ENCODE data around the gene LPO.

LPO gene

GRCh38 chr17:58291246-58291645 is 52.9 kb downstream of the LPO start:
- H3K4me1 Mint-ChIP-seq, result no peaks in the 10 kb centered on the region
- H3K27ac Mint-ChIP-seq, result no peak overlapping the region
- no peaks in the 10 kb centered on the region for H3K36me3 Mint-ChIP-seq (ENCODE audit: low read depth)
- DNase-seq, result no peak
- H3K4me3 Mint-ChIP-seq, result no peak overlapping the region
- TF ChIP-seq, protein P1, sequence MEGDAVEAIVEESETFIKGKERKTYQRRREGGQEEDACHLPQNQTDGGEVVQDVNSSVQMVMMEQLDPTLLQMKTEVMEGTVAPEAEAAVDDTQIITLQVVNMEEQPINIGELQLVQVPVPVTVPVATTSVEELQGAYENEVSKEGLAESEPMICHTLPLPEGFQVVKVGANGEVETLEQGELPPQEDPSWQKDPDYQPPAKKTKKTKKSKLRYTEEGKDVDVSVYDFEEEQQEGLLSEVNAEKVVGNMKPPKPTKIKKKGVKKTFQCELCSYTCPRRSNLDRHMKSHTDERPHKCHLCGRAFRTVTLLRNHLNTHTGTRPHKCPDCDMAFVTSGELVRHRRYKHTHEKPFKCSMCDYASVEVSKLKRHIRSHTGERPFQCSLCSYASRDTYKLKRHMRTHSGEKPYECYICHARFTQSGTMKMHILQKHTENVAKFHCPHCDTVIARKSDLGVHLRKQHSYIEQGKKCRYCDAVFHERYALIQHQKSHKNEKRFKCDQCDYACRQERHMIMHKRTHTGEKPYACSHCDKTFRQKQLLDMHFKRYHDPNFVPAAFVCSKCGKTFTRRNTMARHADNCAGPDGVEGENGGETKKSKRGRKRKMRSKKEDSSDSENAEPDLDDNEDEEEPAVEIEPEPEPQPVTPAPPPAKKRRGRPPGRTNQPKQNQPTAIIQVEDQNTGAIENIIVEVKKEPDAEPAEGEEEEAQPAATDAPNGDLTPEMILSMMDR (IDR thresholded peaks at IDR 0.05), result no peak
- peaks cover 4% of the 10 kb centered on the region for H3K9me3 Mint-ChIP-seq
- peaks cover 17% of the 10 kb centered on the region for H3K27me3 Mint-ChIP-seq (ENCODE audit: low read depth, poor library complexity)

DNA sequence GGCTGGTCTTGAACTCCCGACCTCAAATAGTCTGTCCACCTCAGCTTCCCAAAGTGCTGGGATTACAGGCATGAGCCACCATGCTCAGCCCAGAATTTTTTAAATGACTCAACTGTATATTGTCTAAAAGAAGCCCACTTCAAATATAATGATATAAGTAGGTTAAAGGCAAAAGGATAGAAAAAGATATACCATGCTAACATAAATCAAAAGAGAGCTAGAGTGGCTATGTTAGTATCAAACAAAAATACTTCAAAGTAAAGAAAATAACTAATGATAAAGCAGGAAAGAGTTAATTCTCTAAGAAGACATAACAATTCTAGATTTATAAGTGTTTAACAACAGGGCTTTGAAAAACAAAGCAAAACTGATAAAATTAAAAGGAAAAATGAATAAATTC is 55.6 kb downstream of the LPO start:
- Mint-ChIP-seq H3K4me1 (no peaks in the 10 kb centered on the region), H3K36me3 (ENCODE audit: low read depth) (no peaks in the 10 kb centered on the region), H3K27ac (no peak overlapping the region), H3K4me3 (no peak overlapping the region), H3K27me3 (ENCODE audit: low read depth, poor library complexity) (peaks cover 23% of the 10 kb centered on the region), H3K9me3 (peaks cover 18% of the 10 kb centered on the region)
- DNase-seq, result no peak
- TF ChIP-seq, protein P1 (IDR thresholded peaks at IDR 0.05), result no peak

- H3K4me1 Mint-ChIP-seq, result peaks cover 30% of the 10 kb centered on the region
- H3K36me3 Mint-ChIP-seq (ENCODE audit: low read depth), result no peaks in the 10 kb centered on the region
- H3K4me3 Mint-ChIP-seq, result no peak overlapping the region
- TF ChIP-seq, protein P1 (IDR thresholded peaks at IDR 0.05), result no peak
- no peak overlapping the region for H3K27ac Mint-ChIP-seq
- H3K27me3 Mint-ChIP-seq (ENCODE audit: low read depth, poor library complexity), result peaks cover 6% of the 10 kb centered on the region
- H3K9me3 Mint-ChIP-seq, result peaks cover 22% of the 10 kb centered on the region
- DNase-seq, result no peak
These were observed 62.0 kb downstream of the LPO start for GRCh38 chr17:58300336-58300735.

DNA sequence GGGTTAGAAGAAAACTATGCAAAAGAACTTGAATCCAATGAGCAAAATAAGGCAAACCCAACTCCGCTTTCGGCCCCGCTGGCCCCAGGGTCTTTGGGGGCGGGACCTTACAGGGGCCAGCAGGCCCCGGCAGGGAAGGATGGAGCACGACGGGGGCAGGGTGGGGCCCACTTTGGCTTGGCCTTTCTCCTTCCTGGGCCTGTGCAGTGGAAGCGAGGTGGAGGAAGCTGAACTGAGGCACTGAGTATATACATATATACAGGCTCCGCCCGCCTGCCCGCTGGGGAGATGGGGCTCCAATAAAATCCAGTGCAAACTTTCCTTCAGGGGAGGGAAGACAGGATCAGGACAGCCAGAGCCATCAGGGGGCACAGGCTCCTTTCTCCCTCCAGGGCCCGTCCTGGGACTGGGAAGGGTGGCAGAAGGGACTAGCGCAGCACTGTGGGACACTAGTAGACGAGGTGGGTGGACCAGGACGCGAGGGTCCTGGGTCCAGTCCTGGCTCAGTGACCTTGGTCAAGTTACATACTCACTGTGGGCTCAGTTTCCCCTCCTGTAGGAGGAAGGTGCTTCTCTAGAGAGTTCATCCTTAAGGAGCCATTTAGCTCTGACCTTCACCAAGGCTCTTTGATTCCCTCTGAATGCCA is 63.2 kb downstream of the LPO start:
- Mint-ChIP-seq H3K4me3 (no peak overlapping the region), H3K27ac (no peak overlapping the region), H3K36me3 (ENCODE audit: low read depth) (no peaks in the 10 kb centered on the region), H3K9me3 (peaks cover 18% of the 10 kb centered on the region), H3K4me1 (peaks cover 30% of the 10 kb centered on the region), H3K27me3 (ENCODE audit: low read depth, poor library complexity) (peaks cover 6% of the 10 kb centered on the region)
- TF ChIP-seq, protein P1 (IDR thresholded peaks at IDR 0.05), result no peak
- DNase-seq, result no peak

DNA sequence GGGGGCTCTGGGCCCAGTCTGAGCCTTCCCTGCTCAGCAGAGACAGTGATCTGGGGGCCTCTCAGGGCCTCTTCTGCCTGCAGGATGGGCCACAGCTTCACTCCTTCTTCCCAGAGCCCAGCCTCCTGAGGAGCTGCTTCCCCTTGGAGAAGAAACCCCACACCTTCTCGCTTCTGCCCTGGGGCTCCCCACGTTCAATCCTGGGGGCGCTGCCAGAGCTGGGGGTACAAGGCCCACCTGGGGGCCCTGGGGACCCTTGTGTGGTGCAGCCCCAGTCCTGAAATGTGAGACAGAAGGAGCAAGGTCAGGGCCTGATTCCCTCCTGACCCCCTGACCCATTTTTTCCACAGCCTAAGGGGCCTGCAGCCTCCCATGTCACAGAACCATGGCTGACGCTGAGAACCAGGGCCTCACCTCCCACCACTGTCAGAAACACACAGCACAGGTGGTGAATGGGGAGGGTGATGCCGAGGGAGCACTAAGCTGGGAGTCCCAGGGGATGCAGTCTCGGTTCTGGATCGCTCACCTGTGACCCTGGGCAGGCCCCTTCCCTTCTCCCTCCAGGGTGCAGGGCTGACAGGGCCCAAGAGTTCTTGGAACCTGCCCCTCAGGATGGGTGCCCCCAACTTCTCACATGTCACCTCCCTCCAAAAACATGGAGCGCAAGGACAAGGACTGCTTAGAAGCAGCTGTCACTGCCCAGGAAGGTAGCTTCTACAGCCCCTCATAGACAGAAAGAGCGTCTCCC is 64.0 kb downstream of the LPO start:
- TF ChIP-seq, protein P1 (IDR thresholded peaks at IDR 0.05), result no peak
- H3K27me3 Mint-ChIP-seq (ENCODE audit: low read depth, poor library complexity), result peaks cover 6% of the 10 kb centered on the region
- H3K4me1 Mint-ChIP-seq, result peaks cover 30% of the 10 kb centered on the region
- no peak for DNase-seq
- H3K4me3 Mint-ChIP-seq, result no peak overlapping the region
- peak overlapping the region; percentile 25 for H3K27ac Mint-ChIP-seq
- H3K9me3 Mint-ChIP-seq, result peaks cover 18% of the 10 kb centered on the region
- no peaks in the 10 kb centered on the region for H3K36me3 Mint-ChIP-seq (ENCODE audit: low read depth)

Measured in nephron progenitor cell (in vitro differentiated cells).